ENCODE results near the gene PCED1A. TPM values are rescaled to one million over a fixed set of nuclear protein-coding genes. Genes with fewer than 3 reads are reported as not detected.

Gene PCED1A
- total and polyA plus RNA-seq, 8 donors = 12.1 to 110 (median 15.6) TPM

DNA sequence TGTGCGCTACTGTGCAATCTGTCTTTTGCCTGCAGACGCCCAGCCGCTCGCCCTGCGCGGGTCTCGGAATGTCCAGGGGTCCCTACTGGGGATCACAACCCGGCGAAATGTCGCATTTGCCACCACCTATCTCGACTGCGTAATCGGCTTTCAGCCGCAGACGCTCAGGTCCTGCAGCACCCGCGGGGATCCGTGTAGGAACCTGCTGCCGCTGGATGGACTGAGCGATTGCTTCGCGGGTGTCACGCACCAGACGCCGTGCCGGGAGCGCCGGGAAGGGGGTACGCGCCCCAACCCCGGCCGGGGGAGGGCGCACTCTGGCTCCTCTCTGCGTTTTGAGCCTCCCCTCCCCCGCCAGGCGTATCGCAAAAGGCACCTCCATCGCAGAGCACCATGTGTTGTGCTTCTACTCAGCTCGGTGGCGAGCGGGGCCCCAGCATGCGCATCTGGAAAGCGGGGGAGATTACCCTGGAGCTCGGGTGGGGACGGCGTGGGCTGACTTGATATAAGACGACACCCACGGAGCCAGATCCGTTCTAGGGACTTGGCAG is 32.1 kb upstream of the PCED1A start:
- Histone ChIP-seq H3K27me3 (no peaks in the 10 kb centered on the region), H3K9me3 (no peaks in the 10 kb centered on the region), H3K4me3 (peak overlapping the region; percentile 66 to 96 (median 86)), H3K36me3 (no peaks in the 10 kb centered on the region), H3K27ac (no peak overlapping the region), H3K4me1 (peaks cover 0 to 11% (median 4%) of the 10 kb centered on the region in 3 donors)
- peak; percentile 58 to 75 (median 67) for ATAC-seq
- no peak for FAIRE-seq
- TF ChIP-seq, protein P1, sequence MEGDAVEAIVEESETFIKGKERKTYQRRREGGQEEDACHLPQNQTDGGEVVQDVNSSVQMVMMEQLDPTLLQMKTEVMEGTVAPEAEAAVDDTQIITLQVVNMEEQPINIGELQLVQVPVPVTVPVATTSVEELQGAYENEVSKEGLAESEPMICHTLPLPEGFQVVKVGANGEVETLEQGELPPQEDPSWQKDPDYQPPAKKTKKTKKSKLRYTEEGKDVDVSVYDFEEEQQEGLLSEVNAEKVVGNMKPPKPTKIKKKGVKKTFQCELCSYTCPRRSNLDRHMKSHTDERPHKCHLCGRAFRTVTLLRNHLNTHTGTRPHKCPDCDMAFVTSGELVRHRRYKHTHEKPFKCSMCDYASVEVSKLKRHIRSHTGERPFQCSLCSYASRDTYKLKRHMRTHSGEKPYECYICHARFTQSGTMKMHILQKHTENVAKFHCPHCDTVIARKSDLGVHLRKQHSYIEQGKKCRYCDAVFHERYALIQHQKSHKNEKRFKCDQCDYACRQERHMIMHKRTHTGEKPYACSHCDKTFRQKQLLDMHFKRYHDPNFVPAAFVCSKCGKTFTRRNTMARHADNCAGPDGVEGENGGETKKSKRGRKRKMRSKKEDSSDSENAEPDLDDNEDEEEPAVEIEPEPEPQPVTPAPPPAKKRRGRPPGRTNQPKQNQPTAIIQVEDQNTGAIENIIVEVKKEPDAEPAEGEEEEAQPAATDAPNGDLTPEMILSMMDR (IDR thresholded peaks at IDR 0.05) = no peak
- DNase-seq = peak; percentile 45 to 78 (median 62)
- WGBS, 2 donors = 0 to 1% methylated on average over 49 of the region's 49 CpGs
- intact Hi-C loops (cut with DNase I) = no loop called here

DNA sequence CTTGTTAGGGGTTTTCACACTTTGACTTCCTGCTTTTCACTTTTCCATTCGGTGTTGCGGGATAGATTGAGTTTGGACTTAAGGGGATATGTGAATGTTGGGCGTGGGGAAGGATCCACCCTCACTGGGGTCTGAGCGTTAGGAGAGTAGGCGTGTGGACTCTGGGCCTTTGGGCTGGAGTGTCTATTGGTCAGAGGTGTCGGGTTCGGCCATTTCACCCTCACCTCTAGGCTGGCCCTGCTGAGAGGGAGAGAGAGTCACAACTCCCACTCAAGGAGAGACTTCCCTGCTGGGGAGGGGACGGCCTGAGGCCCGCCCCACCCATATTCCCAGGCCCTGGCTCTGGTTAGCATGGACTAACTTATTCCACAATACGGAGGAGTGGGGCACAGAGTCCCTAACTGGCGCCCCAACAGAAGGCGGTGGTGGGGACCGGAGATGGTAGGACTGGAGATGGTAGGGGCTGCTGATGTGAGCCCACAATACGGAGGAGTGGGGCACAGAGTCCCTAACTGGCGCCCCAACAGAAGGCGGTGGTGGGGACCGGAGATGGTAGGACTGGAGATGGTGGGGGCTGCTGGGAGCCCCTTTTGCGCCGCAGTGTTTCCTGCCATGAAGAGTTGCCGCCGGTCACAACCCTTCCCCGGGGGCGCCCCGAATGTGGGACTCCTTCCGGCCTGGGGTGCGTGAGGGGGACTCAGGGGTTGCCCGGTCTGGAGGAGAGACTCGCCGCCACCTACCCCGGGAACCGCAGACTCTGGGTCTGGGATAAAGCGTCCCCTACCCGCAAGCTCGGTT is 31.4 kb upstream of the PCED1A start:
- TF ChIP-seq, protein P1 (IDR thresholded peaks at IDR 0.05) = no peak
- H3K4me1 ChIP-seq = peaks cover 0 to 11% (median 4%) of the 10 kb centered on the region in 3 donors

DNA sequence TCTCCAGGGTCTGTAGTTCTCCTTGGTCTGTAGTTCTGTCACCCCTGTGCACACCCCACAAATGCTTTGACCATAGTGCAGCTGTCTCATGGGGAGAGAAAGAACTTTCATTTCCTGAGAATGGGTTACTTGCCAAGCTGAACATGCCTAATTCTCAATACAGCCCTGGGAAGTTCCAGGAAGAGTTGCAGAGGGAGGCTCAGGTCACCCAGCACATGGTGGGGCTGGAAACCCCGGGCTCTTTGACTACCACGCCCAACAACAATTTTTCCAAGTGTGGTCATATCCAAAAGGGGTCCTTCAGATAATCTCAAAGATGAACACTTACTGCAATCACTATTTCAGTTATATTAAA is 30.6 kb upstream of the PCED1A start:
- DNase-seq = no peak
- no peak overlapping the region for H3K27ac ChIP-seq
- H3K4me1 ChIP-seq = peaks cover 0 to 11% (median 4%) of the 10 kb centered on the region in 3 donors
- no peak for FAIRE-seq
- H3K9me3 ChIP-seq = no peaks in the 10 kb centered on the region
- intact Hi-C loops (cut with DNase I) = no loop called here
- H3K4me3 ChIP-seq = no peak overlapping the region
- no peaks in the 10 kb centered on the region for H3K27me3 ChIP-seq
- WGBS, 2 donors = 38 to 50% methylated on average over 2 of the region's 2 CpGs
- ATAC-seq = no peak
- TF ChIP-seq, protein P1 (IDR thresholded peaks at IDR 0.05) = no peak
- no peaks in the 10 kb centered on the region for H3K36me3 ChIP-seq

More for the DNA sequence above, 31.4 kb upstream of the PCED1A start:
- Histone ChIP-seq H3K36me3 (no peaks in the 10 kb centered on the region), H3K9me3 (no peaks in the 10 kb centered on the region), H3K4me3 (peak overlapping the region; percentile 66 to 96 (median 86)), H3K27ac (no peak overlapping the region), H3K27me3 (no peaks in the 10 kb centered on the region)
- peak; percentile 15 to 40 (median 31) for ATAC-seq
- peak in 3 of 6 donors; percentile 18 to 23 (median 23) for DNase-seq
- no peak for FAIRE-seq
- intact Hi-C loops (cut with DNase I) = no loop called here
- 21 to 23% methylated on average over 31 to 34 of the region's 34 CpGs for WGBS, 2 donors

DNA sequence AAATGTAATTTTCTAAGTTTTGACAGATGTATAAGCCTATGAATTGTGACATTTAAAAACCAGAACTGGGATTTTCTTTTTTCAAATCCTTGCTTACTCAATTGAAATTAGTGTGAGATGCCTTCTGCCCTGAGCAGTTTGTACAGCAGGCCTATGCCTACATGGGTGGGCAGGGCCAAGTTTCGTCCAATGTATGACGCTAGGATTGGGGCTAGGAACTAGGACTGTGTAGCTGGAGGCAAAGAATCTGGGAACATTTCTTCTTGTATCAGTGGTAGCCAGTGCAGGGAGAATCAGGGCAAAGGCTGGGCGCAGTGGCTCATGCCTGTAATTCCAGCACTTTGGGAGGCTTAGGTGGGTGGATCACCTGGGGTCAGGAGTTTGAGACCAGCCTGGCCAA is 28.9 kb upstream of the PCED1A start:
- Histone ChIP-seq H3K36me3 (peaks cover 0 to 4% (median 0%) of the 10 kb centered on the region in 3 donors), H3K4me3 (no peak overlapping the region), H3K4me1 (peaks cover 0 to 2% (median 0%) of the 10 kb centered on the region in 3 donors), H3K9me3 (no peaks in the 10 kb centered on the region), H3K27me3 (no peaks in the 10 kb centered on the region), H3K27ac (no peak overlapping the region)
- DNase-seq = no peak
- intact Hi-C loops (cut with DNase I) = no loop called here
- WGBS, 2 donors = 91 to 97% methylated on average over 3 of the region's 3 CpGs
- no peak for FAIRE-seq
- ATAC-seq = no peak
- TF ChIP-seq, protein P1 (IDR thresholded peaks at IDR 0.05) = no peak
